ENCODE results near the gene RALBP1. TPM values are rescaled to one million over a fixed set of nuclear protein-coding genes. Genes with fewer than 3 reads are reported as not detected.

Gene RALBP1
- total and polyA plus RNA-seq, 4 donors: 32.2 to 51.6 (median 34.6) TPM

DNA sequence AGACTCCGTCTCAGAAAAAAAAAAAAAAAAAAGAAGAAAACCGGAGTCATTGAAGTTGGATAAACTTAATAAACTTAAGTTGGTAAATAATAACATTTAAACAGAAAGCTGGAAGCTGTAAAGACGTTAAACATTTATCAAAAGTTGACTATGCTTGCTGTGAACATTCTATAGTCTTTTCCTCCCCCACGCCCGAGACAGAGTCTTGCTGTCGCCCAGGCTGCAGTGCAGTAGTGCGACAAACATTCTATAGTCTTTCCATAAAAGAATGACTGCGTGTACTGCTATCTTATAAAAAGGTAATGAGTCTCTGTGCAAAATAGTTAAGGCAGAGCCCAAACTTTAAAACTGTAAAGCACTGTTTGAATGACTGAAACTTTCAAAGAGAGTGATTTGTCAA, 93.9 kb downstream of the RALBP1 start:
- no CpG with 5 or more reads among the region's 8 CpGs for WGBS (ENCODE audit: insufficient coverage)
- Histone ChIP-seq H3K27me3 (ENCODE audit: control insufficient read depth, insufficient read depth, low read length) (no peaks in the 10 kb centered on the region), H3K27ac (ENCODE audit: low read depth, low read length) (no peak overlapping the region), H3K9me3 (ENCODE audit: control insufficient read depth, insufficient read depth, low read length) (no peaks in the 10 kb centered on the region), H3K36me3 (ENCODE audit: control insufficient read depth, insufficient read depth, low read length) (peaks cover 14% of the 10 kb centered on the region), H3K4me1 (ENCODE audit: control insufficient read depth, insufficient read depth, low read length) (no peaks in the 10 kb centered on the region), H3K4me3 (ENCODE audit: low read depth, low read length) (no peak overlapping the region)
- DNase-seq (ENCODE audit: low read depth in 4 of 6, low spot score in 6 of 6): no peak

DNA sequence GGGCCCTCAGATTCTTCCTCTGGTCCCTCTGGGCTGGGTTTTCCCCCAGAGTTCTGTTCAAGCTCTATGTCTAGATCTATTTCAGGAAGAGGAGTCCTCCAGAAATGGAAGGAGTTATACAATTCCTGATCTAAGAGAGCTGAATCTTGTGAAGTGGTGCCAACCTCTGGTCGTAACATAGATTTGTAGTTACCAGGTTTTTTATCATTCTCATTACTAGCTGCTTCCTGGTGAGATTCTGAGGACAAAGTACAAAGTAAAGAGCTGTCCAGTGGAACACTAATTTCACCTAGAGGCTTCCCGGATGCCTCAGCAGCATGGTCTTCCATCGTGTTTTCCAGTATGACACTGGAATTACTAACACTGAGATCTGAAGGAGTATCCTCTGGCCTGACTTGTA, 94.9 kb downstream of the RALBP1 start:
- 100% methylated on average over 1 of the region's 3 CpGs for WGBS (ENCODE audit: insufficient coverage)
- H3K9me3 ChIP-seq (ENCODE audit: control insufficient read depth, insufficient read depth, low read length): no peaks in the 10 kb centered on the region
- no peaks in the 10 kb centered on the region for H3K4me1 ChIP-seq (ENCODE audit: control insufficient read depth, insufficient read depth, low read length)
- H3K27me3 ChIP-seq (ENCODE audit: control insufficient read depth, insufficient read depth, low read length): no peaks in the 10 kb centered on the region
- no peak overlapping the region for H3K4me3 ChIP-seq (ENCODE audit: low read depth, low read length)
- peaks cover 14% of the 10 kb centered on the region for H3K36me3 ChIP-seq (ENCODE audit: control insufficient read depth, insufficient read depth, low read length)
- no peak for DNase-seq (ENCODE audit: low read depth in 4 of 6, low spot score in 6 of 6)
- no peak overlapping the region for H3K27ac ChIP-seq (ENCODE audit: low read depth, low read length)

DNA sequence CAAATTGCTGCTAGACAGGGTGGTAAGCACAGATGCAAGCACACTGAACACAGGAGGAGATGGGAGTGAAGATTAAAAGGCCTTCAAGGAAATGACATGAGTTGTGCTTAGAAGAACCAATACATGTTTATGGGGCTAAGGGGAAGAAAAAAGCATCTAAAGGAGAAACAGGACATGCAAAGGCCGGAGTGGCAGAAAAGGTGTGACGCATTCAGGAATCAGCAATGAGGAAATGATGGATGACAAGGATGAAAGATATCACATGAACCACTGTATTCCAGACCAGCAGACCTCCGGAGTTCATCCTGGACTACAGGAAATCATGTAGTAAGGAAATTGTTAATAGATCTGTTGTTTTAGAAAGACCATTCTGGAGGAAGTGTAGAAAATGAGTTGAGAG, 96.2 kb downstream of the RALBP1 start:
- 80% methylated on average over 2 of the region's 3 CpGs for WGBS (ENCODE audit: insufficient coverage)
- no peak overlapping the region for H3K4me3 ChIP-seq (ENCODE audit: low read depth, low read length)
- H3K9me3 ChIP-seq (ENCODE audit: control insufficient read depth, insufficient read depth, low read length): no peaks in the 10 kb centered on the region
- H3K36me3 ChIP-seq (ENCODE audit: control insufficient read depth, insufficient read depth, low read length): peaks cover 7% of the 10 kb centered on the region
- DNase-seq (ENCODE audit: low read depth in 4 of 6, low spot score in 6 of 6): no peak
- H3K4me1 ChIP-seq (ENCODE audit: control insufficient read depth, insufficient read depth, low read length): no peaks in the 10 kb centered on the region
- no peaks in the 10 kb centered on the region for H3K27me3 ChIP-seq (ENCODE audit: control insufficient read depth, insufficient read depth, low read length)
- H3K27ac ChIP-seq (ENCODE audit: low read depth, low read length): no peak overlapping the region

DNA sequence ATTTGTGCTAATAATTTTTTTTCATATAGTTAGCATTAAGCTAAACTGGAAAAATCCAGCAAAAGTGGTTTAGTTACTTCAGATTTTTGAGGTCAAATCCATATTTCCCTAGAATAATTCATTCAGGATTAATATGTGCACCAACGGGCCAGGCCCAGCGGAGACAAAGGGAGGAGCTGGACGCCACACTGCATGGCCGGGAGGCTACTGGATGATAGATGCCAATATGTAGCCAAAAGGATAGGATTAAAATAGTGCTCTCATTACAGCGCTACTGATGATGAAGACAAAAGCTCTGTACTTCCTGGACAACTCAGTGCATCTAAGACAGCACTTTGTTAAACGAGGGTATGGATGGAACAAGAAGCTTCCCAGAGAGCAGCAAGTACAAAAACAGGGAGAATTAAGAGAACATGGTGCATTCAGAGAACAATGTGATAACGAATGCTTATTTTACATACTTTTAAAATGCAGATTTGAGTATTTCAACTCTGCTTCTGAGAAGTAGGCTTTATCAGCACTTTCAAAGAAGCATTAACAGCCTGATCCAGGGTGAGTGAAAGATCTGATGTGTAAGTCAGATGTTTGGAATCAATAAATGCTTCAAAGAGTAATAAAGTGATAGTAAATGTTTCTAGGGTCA, 99.3 kb downstream of the RALBP1 start:
- H3K36me3 ChIP-seq (ENCODE audit: control insufficient read depth, insufficient read depth, low read length): peaks cover 6% of the 10 kb centered on the region
- no peaks in the 10 kb centered on the region for H3K27me3 ChIP-seq (ENCODE audit: control insufficient read depth, insufficient read depth, low read length)
- no peak overlapping the region for H3K27ac ChIP-seq (ENCODE audit: low read depth, low read length)
- H3K4me1 ChIP-seq (ENCODE audit: control insufficient read depth, insufficient read depth, low read length): no peaks in the 10 kb centered on the region
- WGBS (ENCODE audit: insufficient coverage): 80% methylated on average over 5 of the region's 7 CpGs
- no peak for DNase-seq (ENCODE audit: low read depth in 4 of 6, low spot score in 6 of 6)
- H3K9me3 ChIP-seq (ENCODE audit: control insufficient read depth, insufficient read depth, low read length): no peaks in the 10 kb centered on the region
- no peak overlapping the region for H3K4me3 ChIP-seq (ENCODE audit: low read depth, low read length)

DNA sequence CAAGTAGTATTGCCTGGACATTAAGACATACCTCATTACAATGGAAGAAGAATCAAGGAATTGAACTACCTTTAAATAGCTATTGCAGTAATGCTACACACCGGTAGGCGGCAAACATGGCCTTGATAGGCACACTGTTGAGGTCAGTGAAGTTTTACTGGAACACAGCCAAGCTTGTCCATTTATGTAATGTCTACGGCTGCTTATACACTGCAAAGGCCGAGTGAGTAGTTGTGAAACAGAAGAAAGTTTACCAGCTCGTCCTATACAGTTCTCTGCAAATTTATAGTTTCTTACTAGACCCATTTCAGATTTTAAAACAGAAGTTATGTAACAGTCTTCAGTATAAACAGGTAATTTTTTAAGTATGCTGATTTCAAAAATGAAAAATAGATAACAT, 100.2 kb downstream of the RALBP1 start:
- no CpG with 5 or more reads among the region's 5 CpGs for WGBS (ENCODE audit: insufficient coverage)

DNA sequence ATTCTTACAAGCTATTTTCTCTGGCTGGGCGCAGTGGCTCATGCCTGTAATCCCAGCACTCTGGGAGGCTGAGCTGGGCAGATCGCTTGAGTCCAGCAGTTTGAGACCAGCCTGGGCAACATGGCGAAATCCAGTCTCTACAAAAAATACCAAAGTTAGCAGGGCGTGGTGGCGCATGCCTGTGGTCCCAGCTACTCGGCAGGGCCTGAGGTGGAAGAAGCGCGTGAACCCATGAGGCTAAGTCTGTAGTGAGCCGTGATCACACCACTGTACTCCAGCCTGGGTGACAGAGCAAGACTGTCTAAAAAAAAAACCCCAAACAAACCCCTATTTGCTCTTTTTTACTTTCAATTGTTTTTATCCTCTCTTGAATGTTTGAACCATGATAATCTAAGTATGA, 102.0 kb downstream of the RALBP1 start:
- WGBS (ENCODE audit: insufficient coverage): 89% methylated on average over 8 of the region's 9 CpGs
- no peaks in the 10 kb centered on the region for H3K27me3 ChIP-seq (ENCODE audit: control insufficient read depth, insufficient read depth, low read length)
- DNase-seq (ENCODE audit: low read depth in 4 of 6, low spot score in 6 of 6): no peak
- H3K27ac ChIP-seq (ENCODE audit: low read depth, low read length): no peak overlapping the region
- H3K36me3 ChIP-seq (ENCODE audit: control insufficient read depth, insufficient read depth, low read length): peaks cover 15% of the 10 kb centered on the region
- H3K9me3 ChIP-seq (ENCODE audit: control insufficient read depth, insufficient read depth, low read length): no peaks in the 10 kb centered on the region
- H3K4me1 ChIP-seq (ENCODE audit: control insufficient read depth, insufficient read depth, low read length): no peaks in the 10 kb centered on the region
- H3K4me3 ChIP-seq (ENCODE audit: low read depth, low read length): no peak overlapping the region

More for the DNA sequence above, 100.2 kb downstream of the RALBP1 start:
- no peaks in the 10 kb centered on the region for H3K9me3 ChIP-seq (ENCODE audit: control insufficient read depth, insufficient read depth, low read length)
- H3K4me3 ChIP-seq (ENCODE audit: low read depth, low read length): no peak overlapping the region
- DNase-seq (ENCODE audit: low read depth in 4 of 6, low spot score in 6 of 6): peak; percentile 43 to 93 (median 68)
- H3K27ac ChIP-seq (ENCODE audit: low read depth, low read length): no peak overlapping the region
- no peaks in the 10 kb centered on the region for H3K27me3 ChIP-seq (ENCODE audit: control insufficient read depth, insufficient read depth, low read length)
- peaks cover 10% of the 10 kb centered on the region for H3K36me3 ChIP-seq (ENCODE audit: control insufficient read depth, insufficient read depth, low read length)
- H3K4me1 ChIP-seq (ENCODE audit: control insufficient read depth, insufficient read depth, low read length): no peaks in the 10 kb centered on the region

DNA sequence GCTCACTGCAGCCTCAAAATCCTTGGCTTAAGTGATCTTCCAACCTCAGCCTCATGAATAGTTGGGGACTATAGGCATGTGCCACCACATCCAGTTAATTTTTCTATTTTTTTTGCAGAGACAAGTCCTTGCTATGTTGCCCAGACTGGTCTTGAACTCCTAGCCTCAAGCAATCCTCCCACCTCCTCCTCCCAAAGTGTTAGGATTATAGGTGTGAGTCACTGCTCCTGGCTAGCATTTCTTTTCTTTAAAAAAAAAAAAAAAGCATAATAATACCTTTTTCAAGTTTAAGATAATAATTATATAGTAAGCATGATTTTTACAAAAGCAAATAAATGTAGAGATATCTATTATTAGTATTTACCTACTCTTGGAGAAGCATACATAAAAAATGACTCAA, 103.0 kb downstream of the RALBP1 start:
- Histone ChIP-seq H3K4me3 (ENCODE audit: low read depth, low read length) (no peak overlapping the region), H3K27me3 (ENCODE audit: control insufficient read depth, insufficient read depth, low read length) (no peaks in the 10 kb centered on the region), H3K27ac (ENCODE audit: low read depth, low read length) (no peak overlapping the region), H3K4me1 (ENCODE audit: control insufficient read depth, insufficient read depth, low read length) (no peaks in the 10 kb centered on the region), H3K9me3 (ENCODE audit: control insufficient read depth, insufficient read depth, low read length) (peaks cover 1% of the 10 kb centered on the region), H3K36me3 (ENCODE audit: control insufficient read depth, insufficient read depth, low read length) (peaks cover 18% of the 10 kb centered on the region)
- DNase-seq (ENCODE audit: low read depth in 4 of 6, low spot score in 6 of 6): no peak

DNA sequence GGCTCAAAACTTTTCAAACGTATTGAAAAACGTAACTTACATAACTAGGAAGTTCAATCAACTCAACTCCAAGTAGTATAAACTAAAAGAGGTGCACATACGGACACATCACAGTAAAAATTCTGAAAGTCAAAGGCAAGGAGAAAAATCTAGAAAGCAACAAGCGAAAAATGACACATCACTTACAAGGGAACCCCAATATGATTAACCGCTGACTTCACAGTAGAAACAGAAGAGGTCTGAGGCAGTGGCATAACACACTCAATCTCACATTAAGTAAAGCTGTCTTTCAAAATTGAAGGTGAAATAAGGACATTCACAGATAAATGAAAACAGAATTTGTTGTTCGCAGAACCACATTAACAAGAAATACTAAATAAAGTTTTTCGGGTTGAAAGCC, 106.4 kb downstream of the RALBP1 start:
- Histone ChIP-seq H3K4me3 (ENCODE audit: low read depth, low read length) (no peak overlapping the region), H3K27ac (ENCODE audit: low read depth, low read length) (no peak overlapping the region), H3K36me3 (ENCODE audit: control insufficient read depth, insufficient read depth, low read length) (peaks cover 19% of the 10 kb centered on the region), H3K4me1 (ENCODE audit: control insufficient read depth, insufficient read depth, low read length) (no peaks in the 10 kb centered on the region), H3K9me3 (ENCODE audit: control insufficient read depth, insufficient read depth, low read length) (peaks cover 1% of the 10 kb centered on the region), H3K27me3 (ENCODE audit: control insufficient read depth, insufficient read depth, low read length) (no peaks in the 10 kb centered on the region)
- no CpG with 5 or more reads among the region's 7 CpGs for WGBS (ENCODE audit: insufficient coverage)
- DNase-seq (ENCODE audit: low read depth in 4 of 6, low spot score in 6 of 6): no peak

DNA sequence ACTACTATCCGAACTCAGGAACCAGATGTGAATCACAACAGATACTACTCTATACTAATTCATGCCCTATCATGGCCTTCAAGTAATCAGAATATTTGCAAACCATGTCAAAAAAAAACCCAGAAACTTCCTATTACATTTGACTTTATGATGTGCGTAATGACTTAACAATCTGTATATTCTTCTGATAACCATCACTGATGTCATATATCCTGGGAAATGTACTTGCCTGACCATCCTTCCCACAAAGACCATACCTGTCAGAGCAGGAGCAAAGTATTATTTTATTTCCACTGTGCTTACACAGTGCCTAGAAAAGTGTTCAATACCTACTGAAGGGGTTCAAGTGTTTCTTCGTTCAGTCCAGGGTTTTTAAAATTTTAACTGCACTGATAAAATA, 111.5 kb downstream of the RALBP1 start:
- peaks cover 1% of the 10 kb centered on the region for H3K9me3 ChIP-seq (ENCODE audit: control insufficient read depth, insufficient read depth, low read length)
- DNase-seq (ENCODE audit: low read depth in 4 of 6, low spot score in 6 of 6): no peak
- H3K4me3 ChIP-seq (ENCODE audit: low read depth, low read length): no peak overlapping the region
- peaks cover 18% of the 10 kb centered on the region for H3K36me3 ChIP-seq (ENCODE audit: control insufficient read depth, insufficient read depth, low read length)
- 100% methylated on average over 1 of the region's 3 CpGs for WGBS (ENCODE audit: insufficient coverage)
- H3K27ac ChIP-seq (ENCODE audit: low read depth, low read length): no peak overlapping the region
- H3K27me3 ChIP-seq (ENCODE audit: control insufficient read depth, insufficient read depth, low read length): no peaks in the 10 kb centered on the region
- no peaks in the 10 kb centered on the region for H3K4me1 ChIP-seq (ENCODE audit: control insufficient read depth, insufficient read depth, low read length)
